ENCODE data around the gene LIG1.
A peak's percentile ranks its signal among the peaks of the same experiment; 100 is the strongest.
"Not testable (repeated sequence)": the region's sequence is repeated elsewhere in the genome, so short reads cannot be mapped to it uniquely, and the experiment has no call there.

LIG1 gene

DNA sequence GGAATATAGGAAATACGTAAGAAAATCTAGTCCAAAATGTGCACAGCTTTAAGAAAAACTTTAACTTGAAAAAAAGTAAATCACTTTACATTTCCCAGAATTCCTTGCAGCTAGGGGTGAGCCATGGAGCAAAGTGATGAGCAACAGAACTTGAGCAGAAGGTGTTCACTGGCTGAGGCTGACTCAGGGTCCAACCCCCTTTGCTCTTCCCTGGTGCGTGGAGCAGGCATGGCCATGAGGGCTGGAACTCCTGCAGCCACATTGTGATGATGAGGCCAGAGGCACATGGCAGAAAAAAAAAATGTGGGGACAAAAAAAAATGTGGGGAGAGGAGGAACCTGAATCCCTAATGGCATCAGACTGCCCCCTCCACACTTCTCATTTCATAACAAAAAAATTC, 49.6 kb downstream of the LIG1 start:
- DNase-seq: no peak

DNA sequence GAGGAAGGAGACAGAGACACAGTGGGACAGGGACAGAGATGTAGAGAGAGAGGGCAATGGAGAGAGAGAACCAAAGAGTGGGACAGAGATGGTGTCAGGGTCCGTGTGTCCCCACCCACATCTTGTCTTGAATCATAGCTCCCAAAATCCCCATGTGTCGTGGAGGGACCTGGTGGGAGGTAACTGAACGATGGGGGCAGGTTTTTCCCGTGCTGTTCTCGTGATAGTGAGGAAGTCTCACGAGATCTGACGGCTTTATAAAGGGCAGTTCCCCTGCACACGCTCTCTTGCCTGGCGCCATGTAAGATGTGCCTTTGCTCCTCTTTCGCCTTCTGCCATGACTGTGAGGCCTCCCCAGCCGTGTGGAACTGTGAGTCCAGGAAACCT, 52.0 kb downstream of the LIG1 start:
- DNase-seq: no peak

GRCh38 chr19:48117515-48118130, 52.5 kb downstream of the LIG1 start:
- no peak for DNase-seq

DNA sequence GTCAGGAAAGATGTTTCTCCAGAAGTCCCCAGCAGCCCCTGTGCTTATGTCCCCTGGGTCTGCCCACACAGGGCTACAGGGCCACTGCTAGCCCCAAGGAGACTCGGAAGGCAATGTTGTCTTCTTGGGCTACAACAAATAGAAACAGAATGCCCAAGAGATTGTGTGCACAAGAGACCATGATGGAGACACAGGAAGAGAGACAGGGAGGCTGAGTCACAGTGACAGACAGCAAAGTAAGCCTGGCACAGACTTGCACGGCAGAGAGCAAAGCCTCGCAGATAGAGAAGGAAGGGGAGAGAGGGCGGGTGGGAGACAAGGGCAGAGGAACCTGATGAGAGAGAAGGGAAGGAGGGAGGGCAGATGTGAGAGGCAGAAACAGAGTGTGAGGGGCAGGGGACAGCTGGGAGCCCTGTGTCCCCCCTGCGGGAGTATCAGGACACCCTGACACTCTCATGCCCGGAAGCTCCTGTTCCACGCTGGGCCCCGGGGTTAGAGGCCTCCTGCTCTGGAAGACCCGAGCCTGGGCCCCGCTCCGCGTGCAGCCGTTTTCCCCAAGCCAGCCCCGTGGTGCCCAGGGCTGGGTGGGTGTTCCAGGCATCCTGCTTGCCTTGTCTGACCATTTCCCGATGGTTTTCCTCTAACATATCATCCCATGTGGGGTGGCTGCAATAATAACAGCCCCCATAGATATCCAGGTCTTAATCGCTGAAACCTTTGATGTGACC, 56.8 kb downstream of the LIG1 start:
- no peak for DNase-seq

GRCh38 chr19:48111280-48111679, 58.9 kb downstream of the LIG1 start:
- DNase-seq: no peak

DNA sequence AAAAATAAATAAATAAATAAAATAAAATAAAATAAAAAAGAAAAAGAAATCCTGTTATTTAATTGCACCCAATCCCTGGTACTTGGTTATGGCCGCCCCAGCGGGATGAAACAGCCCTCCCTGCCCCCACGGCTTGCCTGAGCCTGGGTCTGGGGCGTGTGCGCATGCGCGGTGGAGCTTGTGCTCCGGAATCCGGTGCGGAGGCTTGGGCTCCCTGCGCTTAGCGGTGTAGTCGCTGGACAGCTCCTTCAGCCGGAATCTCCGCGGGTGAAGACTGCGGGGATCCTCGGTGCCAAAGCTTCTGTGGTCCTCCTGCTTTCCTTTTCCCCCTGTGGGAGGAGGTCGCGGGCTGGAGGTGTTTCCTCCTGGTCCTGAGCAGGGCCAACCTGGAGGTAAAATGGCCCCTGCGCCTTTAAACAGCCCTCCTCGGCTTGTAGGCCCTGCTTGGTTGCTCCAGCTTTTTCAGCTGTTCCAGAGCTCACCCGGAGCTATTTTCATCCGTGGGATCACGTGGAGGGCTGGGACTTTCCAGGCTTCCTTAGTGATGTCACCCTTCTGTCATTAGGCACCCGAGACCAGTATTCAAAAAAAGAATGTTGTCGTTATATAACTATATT, 59.7 kb downstream of the LIG1 start, which contains the start of gene PLA2G4C:
Gene PLA2G4C (minus strand): TSS at position 468 of the 617 bp plus-strand sequence. CDS start 4,288 bp downstream, outside the sequence.
- peak; percentile 46 to 79 (median 74) for DNase-seq

- DNase-seq: no peak
Measured at GRCh38 chr19:48108997-48109782, 61.0 kb downstream of the LIG1 start.

DNA sequence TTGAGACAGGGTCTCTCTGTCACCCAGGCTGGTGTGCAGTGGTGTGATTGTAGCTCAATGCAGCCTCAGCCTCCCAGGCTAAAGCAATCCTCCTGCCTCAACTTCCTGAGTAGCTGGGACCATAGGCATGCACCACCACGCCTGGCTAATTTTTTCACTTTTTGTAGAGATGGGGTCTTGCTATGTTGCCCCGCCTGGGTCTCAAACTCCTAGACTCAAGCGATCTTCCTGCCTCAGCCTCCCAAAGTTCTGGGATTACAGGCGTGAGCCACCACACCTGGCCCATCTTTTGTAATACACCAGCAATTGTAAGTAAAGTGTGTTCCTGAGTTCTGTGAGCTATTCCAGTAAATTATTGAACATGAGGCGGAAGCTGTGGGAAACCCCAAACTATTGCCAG, 66.2 kb downstream of the LIG1 start:
- no peak for DNase-seq

DNA sequence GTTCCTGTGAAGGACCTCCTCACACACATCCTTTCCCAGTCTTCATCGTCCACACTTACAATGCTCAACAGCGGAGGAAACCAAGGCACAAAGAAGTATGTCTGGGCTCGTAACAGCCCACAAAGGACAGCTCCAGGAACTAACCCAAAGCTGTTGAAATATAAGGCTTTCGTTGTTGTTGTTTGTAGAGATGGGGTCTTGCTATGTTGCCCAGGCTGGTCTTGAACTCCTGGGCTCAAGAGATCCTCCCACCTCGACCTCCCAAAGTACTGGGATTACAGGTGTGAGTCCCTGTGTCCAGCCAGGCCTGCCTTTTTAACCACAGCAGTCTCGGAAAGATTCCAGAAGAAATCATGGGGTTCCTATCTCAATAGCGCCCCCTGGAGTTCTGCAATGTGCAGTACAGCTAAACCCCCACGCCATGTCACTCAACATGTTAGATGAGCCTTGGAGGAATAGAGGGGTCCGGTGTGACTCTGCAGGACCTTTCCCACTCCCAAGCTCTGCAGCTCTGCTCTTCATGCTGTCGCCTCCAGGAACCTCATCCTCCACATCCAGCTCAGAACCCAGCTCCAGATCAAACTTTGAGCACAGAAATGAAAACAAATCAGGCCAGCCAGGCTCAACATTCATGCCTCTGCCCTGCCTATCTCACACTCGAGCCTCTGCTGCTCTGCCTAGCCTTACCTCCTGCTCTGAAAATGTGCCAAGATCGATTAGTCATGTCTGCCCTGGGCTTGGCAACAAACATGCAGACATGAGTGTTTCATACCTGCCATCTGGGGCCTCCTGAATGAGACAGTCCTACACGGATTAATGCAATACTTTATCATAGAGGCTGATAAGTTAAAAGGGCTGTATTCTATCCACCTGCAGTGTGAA, 67.0 kb downstream of the LIG1 start:
- no peak for DNase-seq

- no peak for DNase-seq
Measured at GRCh38 chr19:48095612-48096175, 74.5 kb downstream of the LIG1 start.

DNA sequence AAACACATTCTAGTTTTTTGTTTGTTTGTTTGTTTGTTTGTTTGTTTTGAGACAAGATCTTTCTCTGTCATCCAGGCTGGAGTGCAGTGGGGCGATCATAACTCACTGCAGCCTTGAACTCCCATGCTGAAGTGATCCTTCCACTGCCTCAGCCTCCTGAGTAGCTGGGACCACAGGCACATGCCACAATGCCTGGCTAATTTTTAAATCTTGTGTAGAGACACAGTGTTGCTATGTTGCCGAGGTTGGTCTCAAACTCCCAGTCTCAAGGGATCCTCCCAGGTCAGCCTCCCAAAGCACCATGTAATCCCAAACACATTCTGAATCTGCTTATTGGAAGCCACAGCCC, 75.3 kb downstream of the LIG1 start:
- DNase-seq: no peak

GRCh38 chr19:48094129-48094854, 75.9 kb downstream of the LIG1 start:
- DNase-seq: no peak

GRCh38 chr19:48091111-48091718, 78.9 kb downstream of the LIG1 start:
- not testable (repeated sequence) for DNase-seq

- no peak for DNase-seq
Measured at GRCh38 chr19:48090281-48090802, 79.8 kb downstream of the LIG1 start.

DNA sequence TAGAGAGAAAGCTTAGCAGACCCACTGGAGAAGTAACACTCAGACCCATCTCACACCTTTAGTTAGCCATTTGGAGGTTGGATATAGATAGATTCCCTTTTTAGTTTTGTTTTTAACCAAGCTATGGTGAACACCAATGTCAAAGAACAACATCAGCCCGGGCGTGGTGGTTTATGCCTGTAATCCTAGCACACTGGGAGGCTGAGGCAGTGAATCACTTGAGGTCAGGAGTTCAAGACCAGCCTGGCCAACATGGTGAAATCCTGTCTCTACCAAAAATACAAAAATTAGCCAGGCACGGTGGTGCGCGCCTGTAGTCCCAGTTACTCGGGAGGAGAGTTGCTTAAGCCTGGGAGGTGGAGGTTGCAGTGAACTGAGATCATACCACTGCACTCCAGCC, 81.2 kb downstream of the LIG1 start:
- not testable (repeated sequence) for DNase-seq

- no peak for DNase-seq
Measured at GRCh38 chr19:48085904-48086864, 84.0 kb downstream of the LIG1 start.

- DNase-seq: no peak
Measured at GRCh38 chr19:48085076-48085475, 85.1 kb downstream of the LIG1 start.

GRCh38 chr19:48081106-48081505, 89.0 kb downstream of the LIG1 start:
- DNase-seq: no peak

GRCh38 chr19:48070177-48070769, 99.9 kb downstream of the LIG1 start:
- DNase-seq: not testable (repeated sequence)

Data from activated naive CD4-positive, alpha-beta T cell (primary cell).